Panc1 (cell line): ENCODE data around the gene ATP1A3. TPM values are rescaled to one million over a fixed set of nuclear protein-coding genes. Genes with fewer than 3 reads are reported as not detected.
"Not testable (repeated sequence)": the region's sequence is repeated elsewhere in the genome, so short reads cannot be mapped to it uniquely, and the experiment has no call there.

Experiments used
- ATAC-seq: fragments of 200-7000 bp; cut with Tn5 transposase; 2 replicates; pipeline ENCODE4 v1.9.1; 2020; ENCODE audit warnings: mild to moderate bottlenecking, moderate library complexity
- Bru-seq: library from RNA; stranded (reverse); fragments of 400-500 nt; gene quantifications from one replicate; lab custom pipeline; 2021; lab: Mats Ljungman, UMichigan
- BruChase-seq, 2 experiments: library from RNA; stranded (reverse); fragments of 400-500 nt; gene quantifications; one replicate each; lab custom pipeline; 2021; lab: Mats Ljungman, UMichigan
- BruUV-seq: library from RNA; stranded (reverse); fragments of 400-500 nt; replicated peaks from 2 replicates; lab custom pipeline; 2021; lab: Mats Ljungman, UMichigan
- CTCF ChIA-PET: fragments of 300-600 bp; sonication (Branson Sonifier 250); formaldehyde crosslinking; loops from one replicate; lab custom pipeline; 2022; ENCODE audit warnings: antibody characterized with exemption; lab: Charles Lee
- POLR2A ChIA-PET: fragments of 300-600 bp; sonication (Branson Sonifier 250); formaldehyde crosslinking; loops from one replicate; lab custom pipeline; 2022; ENCODE audit warnings: antibody characterized with exemption; lab: Charles Lee
- DNase-seq: peaks from one replicate; pipeline ENCODE4 v3.0.0-alpha.2; 2010; ENCODE audit warnings: low read depth, low spot score
- H3K27ac ChIP-seq: 2 replicates; pipeline ENCODE4 v1.5.1; 2011; ENCODE audit warnings: mild to moderate bottlenecking, low read length, inconsistent platforms
- H3K27me3 ChIP-seq: fragments of 200-500 bp; sonication (Bioruptor generic); 2 replicates; pipeline ENCODE4 v1.6.0; 2014; ENCODE audit warnings: low read length, inconsistent platforms; ENCODE audit not compliant: control insufficient read depth, insufficient read depth
- H3K36me3 ChIP-seq: fragments of 200-500 bp; sonication (Bioruptor generic); 2 replicates; pipeline ENCODE4 v1.5.1; 2014; ENCODE audit warnings: inconsistent platforms, mild to moderate bottlenecking, low read length, moderate library complexity; ENCODE audit not compliant: control insufficient read depth, insufficient read depth
- H3K4me1 ChIP-seq: 2 replicates; pipeline ENCODE4 v1.5.1; 2011; ENCODE audit warnings: inconsistent platforms, mild to moderate bottlenecking, low read length, moderate library complexity; ENCODE audit not compliant: control insufficient read depth, insufficient read depth
- H3K4me3 ChIP-seq, 2 experiments: 2 replicates each; pipeline ENCODE4 v1.5.1; 2011 to 2012; ENCODE audit warnings: low read depth in 2 of 2, low read length in 2 of 2, mild to moderate bottlenecking in 2 of 2, inconsistent platforms in 1 of 2, moderate library complexity in 1 of 2
- H3K9me3 ChIP-seq: fragments of 200-500 bp; sonication (Bioruptor generic); 2 replicates; pipeline ENCODE4 v1.5.1; 2014; ENCODE audit warnings: low read depth, mild to moderate bottlenecking, inconsistent platforms, low read length, moderate library complexity; ENCODE audit not compliant: control insufficient read depth, insufficient read depth
- POLR2AphosphoS5 ChIP-seq: IDR thresholded peaks from 2 replicates; pipeline ENCODE4 v1.6.1; 2012; ENCODE audit warnings: mild to moderate bottlenecking, low read depth, low read length, moderate library complexity
- SIN3A ChIP-seq: IDR thresholded peaks from 2 replicates; pipeline ENCODE4 v1.6.1; 2012; ENCODE audit warnings: low read depth, mild to moderate bottlenecking, low read length, moderate library complexity, borderline replicate concordance; ENCODE audit not compliant: insufficient read depth
- TCF7L2 ChIP-seq: IDR thresholded peaks from 2 replicates; pipeline ENCODE4 v1.6.1; 2011; ENCODE audit warnings: mild to moderate bottlenecking, low read depth, low read length, inconsistent platforms
- in situ Hi-C: cut with HindIII; loops from 2 replicates; pipeline ENCODE4 v1.10.0; 2016; ENCODE audit warnings: low sequenced_read_pairs, low pct_unique_long_range_greater_than_20kb
- intact Hi-C: fragments of 100-400 bp; cut with micrococcal nuclease; formaldehyde crosslinking; loops from one replicate; pipeline ENCODE4 v1.10.0; 2022; ENCODE audit not compliant: unreplicated experiment
- long read RNA-seq: library from polyadenylated mRNA; unstranded; transcript quantifications from one replicate; pipeline ENCODE4 v2.0.0, GENCODE V29; 2021; ENCODE audit not compliant: unreplicated experiment
- polyA plus RNA-seq: library from polyadenylated mRNA; unstranded; fragments of >200 nt; gene quantifications from one replicate; pipeline ENCODE4 v1.2.1, GENCODE V29; 2012; ENCODE audit warnings: missing spikeins; ENCODE audit not compliant: insufficient read length
- total RNA-seq: library from RNA; stranded (reverse); gene quantifications from one replicate; pipeline ENCODE4 v1.2.1, GENCODE V29; 2021; ENCODE audit not compliant: unreplicated experiment
- TF ChIP-seq, protein P1 (sequence below): fragments of 450-650 bp; IDR thresholded peaks from 2 replicates; pipeline ENCODE4 v1.5.1; 2017; ENCODE audit warnings: mild to moderate bottlenecking
- TF ChIP-seq, protein P2 (sequence below), 2 experiments: IDR thresholded peaks; 2 replicates each; pipeline ENCODE4 v1.6.1; 2011 to 2012; ENCODE audit warnings: low read depth in 2 of 2, control low read depth in 1 of 2, low read length in 1 of 2, mild to moderate bottlenecking in 1 of 2, moderate library complexity in 1 of 2; ENCODE audit not compliant: insufficient read depth in 1 of 2

ATP1A3 gene
- total RNA-seq (4.9 TPM), Bru-seq, nascent RNA (percentile 34 among the genes with signal in this experiment), BruChase-seq, experiment 1, labeled RNA remaining after a 2-hour chase (not detected), BruChase-seq, experiment 2, labeled RNA remaining after a 6-hour chase (percentile 40 among the genes with signal in this experiment)
- 4.0 TPM for polyA plus RNA-seq
- long read RNA-seq, partial matches to known transcripts = 3 of 4 reads
- long read RNA-seq, other reads (novel, unspliced or antisense) = 0 of 4 reads

DNA sequence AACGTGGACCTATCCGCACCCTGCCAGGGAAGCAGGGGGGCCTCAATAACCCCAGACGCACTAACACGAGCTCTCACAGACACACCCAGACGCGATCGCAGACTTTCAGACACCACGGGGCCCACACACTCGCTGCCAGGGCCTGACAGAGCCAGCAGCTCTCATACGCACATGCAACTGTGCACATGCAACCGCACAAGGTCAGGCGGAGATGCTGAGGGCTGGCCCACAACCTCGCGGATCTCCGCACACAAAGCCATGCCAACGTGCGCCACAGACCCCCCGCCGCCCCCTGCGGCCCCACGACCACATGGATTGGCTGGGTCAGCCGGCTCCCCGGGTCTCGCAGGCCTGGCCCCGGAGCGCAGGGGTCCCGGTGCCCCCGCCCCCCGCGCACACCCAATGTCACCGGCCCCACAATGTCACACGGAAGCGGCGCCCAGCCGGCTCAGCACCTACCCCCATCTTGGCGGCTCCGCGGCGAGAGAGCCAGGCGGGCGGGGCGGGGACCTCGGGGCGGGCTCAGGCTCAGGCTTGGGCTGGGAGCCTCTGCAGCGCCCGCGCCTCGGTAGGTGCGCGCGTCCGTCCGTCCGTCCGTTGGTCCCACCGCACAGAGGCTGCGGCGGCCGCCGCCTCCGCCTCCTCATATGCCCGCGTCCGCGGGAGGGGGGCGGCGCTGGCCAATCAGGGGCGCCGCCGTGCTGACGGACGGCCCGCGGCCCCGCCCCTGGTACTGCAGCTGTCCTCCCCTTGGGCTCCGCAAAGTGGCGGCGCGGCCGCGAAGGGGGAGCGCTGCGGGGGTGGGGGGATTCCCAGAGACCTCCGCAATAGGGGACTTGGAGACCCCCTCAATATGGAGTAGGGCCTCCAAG lies at the start of gene ATP1A3:
Gene ATP1A3, minus strand, starts transcription at position 619 of the 872 bp plus-strand sequence. Its CDS starts 154 bp downstream, at position 465.
- Histone ChIP-seq H3K9me3 (no peaks in the 10 kb centered on the region), H3K27me3 (no peaks in the 10 kb centered on the region), H3K4me1 (no peaks in the 10 kb centered on the region), H3K27ac (no peak within 1 kb of the TSS), H3K36me3 (no peaks in the 10 kb centered on the region; the same call in 1 of the 2 replicates), H3K4me3 (peak within 1 kb of the TSS; percentile 33 to 43)
- no peak for DNase-seq
- peak; percentile 86 for ATAC-seq
- intact Hi-C loops (no loop called here), in situ Hi-C loops (no loop called here)
- no TSS peak for BruUV-seq
- TF ChIP-seq, protein P1, sequence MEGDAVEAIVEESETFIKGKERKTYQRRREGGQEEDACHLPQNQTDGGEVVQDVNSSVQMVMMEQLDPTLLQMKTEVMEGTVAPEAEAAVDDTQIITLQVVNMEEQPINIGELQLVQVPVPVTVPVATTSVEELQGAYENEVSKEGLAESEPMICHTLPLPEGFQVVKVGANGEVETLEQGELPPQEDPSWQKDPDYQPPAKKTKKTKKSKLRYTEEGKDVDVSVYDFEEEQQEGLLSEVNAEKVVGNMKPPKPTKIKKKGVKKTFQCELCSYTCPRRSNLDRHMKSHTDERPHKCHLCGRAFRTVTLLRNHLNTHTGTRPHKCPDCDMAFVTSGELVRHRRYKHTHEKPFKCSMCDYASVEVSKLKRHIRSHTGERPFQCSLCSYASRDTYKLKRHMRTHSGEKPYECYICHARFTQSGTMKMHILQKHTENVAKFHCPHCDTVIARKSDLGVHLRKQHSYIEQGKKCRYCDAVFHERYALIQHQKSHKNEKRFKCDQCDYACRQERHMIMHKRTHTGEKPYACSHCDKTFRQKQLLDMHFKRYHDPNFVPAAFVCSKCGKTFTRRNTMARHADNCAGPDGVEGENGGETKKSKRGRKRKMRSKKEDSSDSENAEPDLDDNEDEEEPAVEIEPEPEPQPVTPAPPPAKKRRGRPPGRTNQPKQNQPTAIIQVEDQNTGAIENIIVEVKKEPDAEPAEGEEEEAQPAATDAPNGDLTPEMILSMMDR = no peak
- TF ChIP-seq POLR2AphosphoS5 = no peak
- TF ChIP-seq TCF7L2 = no peak
- TF ChIP-seq, protein P2, sequence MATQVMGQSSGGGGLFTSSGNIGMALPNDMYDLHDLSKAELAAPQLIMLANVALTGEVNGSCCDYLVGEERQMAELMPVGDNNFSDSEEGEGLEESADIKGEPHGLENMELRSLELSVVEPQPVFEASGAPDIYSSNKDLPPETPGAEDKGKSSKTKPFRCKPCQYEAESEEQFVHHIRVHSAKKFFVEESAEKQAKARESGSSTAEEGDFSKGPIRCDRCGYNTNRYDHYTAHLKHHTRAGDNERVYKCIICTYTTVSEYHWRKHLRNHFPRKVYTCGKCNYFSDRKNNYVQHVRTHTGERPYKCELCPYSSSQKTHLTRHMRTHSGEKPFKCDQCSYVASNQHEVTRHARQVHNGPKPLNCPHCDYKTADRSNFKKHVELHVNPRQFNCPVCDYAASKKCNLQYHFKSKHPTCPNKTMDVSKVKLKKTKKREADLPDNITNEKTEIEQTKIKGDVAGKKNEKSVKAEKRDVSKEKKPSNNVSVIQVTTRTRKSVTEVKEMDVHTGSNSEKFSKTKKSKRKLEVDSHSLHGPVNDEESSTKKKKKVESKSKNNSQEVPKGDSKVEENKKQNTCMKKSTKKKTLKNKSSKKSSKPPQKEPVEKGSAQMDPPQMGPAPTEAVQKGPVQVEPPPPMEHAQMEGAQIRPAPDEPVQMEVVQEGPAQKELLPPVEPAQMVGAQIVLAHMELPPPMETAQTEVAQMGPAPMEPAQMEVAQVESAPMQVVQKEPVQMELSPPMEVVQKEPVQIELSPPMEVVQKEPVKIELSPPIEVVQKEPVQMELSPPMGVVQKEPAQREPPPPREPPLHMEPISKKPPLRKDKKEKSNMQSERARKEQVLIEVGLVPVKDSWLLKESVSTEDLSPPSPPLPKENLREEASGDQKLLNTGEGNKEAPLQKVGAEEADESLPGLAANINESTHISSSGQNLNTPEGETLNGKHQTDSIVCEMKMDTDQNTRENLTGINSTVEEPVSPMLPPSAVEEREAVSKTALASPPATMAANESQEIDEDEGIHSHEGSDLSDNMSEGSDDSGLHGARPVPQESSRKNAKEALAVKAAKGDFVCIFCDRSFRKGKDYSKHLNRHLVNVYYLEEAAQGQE (IDR thresholded peaks at IDR 0.05; ENCODE audit: insufficient read depth in 1 of 2, low read depth in 2 of 2, low read length in 1 of 2) = no peak
- TF ChIP-seq SIN3A = no peak
- POLR2A ChIA-PET = interaction anchor here (0.6 kb wide), 1 partner anchor 17 kb away, joined by 4 read pairs; no protein-coding TSS in a partner anchor
- CTCF ChIA-PET = no interaction called here

DNA sequence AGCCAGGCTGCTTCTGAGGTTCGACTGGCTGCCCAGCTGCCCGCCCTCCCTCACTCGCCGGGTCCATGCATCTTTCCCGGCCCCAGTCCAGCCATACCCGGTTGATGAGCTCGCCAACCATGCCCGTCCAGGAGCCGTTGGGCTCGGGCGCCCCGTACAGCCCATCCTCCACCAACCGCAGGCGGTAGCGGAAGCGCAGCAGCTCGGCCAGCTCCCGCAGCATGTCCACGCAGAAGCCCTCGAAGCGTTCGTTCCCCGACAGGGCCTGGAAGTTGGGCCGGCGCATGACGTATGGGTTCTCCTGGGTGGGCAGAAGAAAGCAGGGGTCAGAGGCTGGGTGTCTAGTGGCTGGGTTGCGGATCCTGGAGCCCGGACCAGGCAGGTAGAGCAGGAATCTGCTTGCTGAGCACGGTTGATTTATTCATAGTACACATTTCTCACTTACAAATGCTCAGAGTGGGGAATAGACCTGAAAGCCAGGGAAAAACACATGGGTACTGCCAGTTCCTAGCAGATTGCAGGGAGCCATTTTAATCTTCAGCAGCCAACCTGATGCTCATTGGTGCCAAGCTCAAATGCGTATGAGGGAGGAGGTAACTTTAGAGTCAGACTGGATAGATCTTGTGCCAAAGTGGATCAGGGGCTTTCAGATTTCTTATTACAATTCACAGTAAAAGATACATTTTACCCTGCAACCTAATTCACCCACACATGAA lies 48.6 kb upstream of the ATP1A3 start:
- POLR2A ChIA-PET = interaction anchor here (0.6 kb wide), 1 partner anchor 165 kb away, joined by 3 read pairs; no protein-coding TSS in a partner anchor
- in situ Hi-C loops = no loop called here
- Histone ChIP-seq H3K4me1 (no peaks in the 10 kb centered on the region), H3K9me3 (no peaks in the 10 kb centered on the region), H3K4me3 (no peak overlapping the region), H3K36me3 (no peaks in the 10 kb centered on the region), H3K27me3 (no peaks in the 10 kb centered on the region), H3K27ac (no peak overlapping the region)
- CTCF ChIA-PET = no interaction called here
- intact Hi-C loops = no loop called here
- BruUV-seq = no TSS peak
- TF ChIP-seq SIN3A (no peak), POLR2AphosphoS5 (no peak), TCF7L2 (no peak)
- TF ChIP-seq, protein P2 (IDR thresholded peaks at IDR 0.05; ENCODE audit: insufficient read depth in 1 of 2, low read depth in 2 of 2, low read length in 1 of 2) = no peak
- TF ChIP-seq, protein P1 = no peak
- no peak for DNase-seq
- ATAC-seq = no peak

DNA sequence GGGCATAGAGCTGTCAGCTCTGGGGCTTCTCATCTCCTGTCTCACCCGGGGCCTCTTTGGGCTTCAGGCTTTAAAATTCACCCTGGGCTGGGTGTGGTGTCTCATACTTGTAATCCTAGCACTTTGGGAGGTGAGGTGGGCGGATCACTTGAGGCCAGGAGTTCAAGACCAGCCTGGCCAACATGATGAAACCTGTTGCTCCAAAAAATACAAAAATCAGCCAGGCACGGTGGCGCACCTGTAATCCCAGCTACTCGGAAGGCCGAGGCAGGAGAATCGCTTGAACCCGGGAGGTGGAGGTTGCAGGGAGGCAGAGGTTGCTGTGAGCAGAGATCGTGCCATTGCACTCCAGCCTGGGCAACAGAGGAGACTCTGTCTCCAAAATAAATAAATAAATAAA lies 46.5 kb upstream of the ATP1A3 start:
- intact Hi-C loops, H3K27ac ChIP-seq, H3K4me1 ChIP-seq, POLR2A ChIA-PET, H3K9me3 ChIP-seq, ATAC-seq, BruUV-seq, H3K27me3 ChIP-seq, DNase-seq, H3K4me3 ChIP-seq, CTCF ChIA-PET, in situ Hi-C loops, H3K36me3 ChIP-seq: not testable (repeated sequence)
